Stimulated activated CD8-positive, alpha-beta memory T cell treated with anti-CD3 and anti-CD28 coated beads, Interleukin-15, amount 100 ng/mL, for 48 hours (primary cell): ENCODE data around the gene RPL13A.
A peak's percentile ranks its signal among the peaks of the same experiment; 100 is the strongest.

Experiments
- DNase-seq, 2 donors: peaks; one replicate each; pipeline ENCODE4 v3.0.0-alpha.2; 2020; ENCODE audit warnings: low read depth in 2 of 2

RPL13A gene

DNA sequence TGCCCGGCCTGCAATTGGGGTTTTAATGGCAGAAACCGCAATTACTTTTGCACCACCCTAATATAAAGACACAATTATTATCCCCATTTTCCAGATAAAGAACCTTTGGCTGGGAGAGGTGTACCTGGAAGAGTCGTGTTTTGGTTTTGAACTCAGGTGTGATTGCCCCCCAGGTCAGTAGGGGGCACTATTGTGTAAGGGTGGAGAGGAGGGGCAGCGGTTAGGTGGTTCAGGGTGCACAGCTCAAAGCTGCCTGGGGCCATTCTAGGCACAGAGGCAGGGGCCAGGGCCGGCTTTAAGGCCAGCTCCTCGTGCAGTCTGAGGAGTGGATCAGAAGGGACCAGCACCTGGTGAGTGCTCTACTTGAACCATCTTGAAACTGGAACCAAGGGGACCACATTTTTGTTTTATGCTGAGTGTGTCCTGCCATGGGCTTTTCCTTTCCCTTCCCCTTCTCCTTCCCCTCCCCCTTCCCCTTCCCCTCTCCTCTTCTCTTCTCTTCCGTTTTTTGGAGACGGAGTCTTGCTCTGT lies 19.2 kb downstream of the RPL13A start:
- no peak for DNase-seq

DNA sequence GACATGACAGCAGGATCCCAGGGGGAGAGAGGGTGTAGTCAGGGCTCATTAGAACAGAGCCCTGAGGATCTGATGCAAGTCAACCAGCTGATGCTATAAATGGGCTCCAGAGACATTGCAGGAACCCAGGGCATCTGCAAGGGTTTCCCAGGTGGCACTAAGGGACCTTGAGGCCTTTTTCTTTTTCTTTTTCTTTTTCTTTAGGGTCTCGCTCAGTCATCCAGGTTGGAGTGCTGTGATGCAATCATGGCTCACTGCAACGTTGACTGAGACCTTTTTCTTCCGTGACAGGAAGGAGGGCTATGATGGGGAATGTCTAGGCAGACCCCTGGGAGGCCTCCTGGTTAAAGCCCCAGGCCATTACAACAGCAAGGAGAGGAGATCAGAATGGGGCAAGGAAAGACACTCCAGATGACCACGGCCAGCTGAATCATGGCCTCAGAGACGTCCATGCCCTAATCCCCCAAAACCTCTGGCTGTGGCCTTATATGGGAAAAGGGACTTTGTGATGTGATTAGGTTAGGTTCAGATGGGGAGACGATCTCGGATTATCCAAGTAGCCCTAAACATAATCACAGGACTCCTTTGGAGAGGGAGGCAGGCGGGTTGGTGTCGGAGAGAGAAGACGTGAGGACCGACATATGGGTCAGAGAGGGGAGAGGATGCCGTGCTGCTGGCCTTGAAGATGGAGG lies 20.5 kb downstream of the RPL13A start:
- DNase-seq = no peak

DNA sequence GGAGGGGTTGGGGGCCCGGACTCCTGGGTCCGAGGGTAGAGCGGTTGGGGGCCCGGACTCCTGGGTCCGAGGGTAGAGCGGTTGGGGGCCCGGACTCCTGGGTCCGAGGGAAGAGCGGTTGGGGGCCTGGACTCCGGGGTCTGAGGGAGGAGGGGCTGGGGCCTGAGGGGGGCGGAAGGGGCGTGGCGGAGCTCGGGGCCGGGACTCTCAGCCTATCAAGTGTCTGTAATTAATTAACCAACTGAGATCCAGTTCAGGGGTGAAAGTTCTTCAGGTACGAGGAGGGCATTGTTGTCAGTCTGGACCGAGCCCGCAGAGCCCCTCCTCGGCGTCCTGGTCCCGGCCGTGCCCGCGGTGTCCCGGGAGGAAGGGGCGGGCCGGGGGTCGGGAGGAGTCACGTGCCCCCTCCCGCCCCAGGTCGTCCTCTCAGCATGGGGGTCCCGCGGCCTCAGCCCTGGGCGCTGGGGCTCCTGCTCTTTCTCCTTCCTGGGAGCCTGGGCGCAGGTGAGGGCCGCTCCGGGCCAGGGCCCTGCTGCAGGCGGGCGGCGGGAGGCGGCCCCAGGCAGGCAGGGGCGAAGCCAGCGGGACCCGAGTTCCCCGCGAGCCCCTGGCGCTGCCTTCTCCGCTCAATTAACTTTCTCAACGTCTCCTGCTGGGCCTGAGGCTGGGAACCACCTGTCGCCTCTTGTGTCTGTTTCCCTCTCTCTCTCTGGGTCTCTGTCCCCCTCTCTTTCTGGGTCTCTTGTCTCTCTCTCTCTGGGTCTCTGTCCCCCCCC lies 25.8 kb downstream of the RPL13A start:
- DNase-seq = no peak

DNA sequence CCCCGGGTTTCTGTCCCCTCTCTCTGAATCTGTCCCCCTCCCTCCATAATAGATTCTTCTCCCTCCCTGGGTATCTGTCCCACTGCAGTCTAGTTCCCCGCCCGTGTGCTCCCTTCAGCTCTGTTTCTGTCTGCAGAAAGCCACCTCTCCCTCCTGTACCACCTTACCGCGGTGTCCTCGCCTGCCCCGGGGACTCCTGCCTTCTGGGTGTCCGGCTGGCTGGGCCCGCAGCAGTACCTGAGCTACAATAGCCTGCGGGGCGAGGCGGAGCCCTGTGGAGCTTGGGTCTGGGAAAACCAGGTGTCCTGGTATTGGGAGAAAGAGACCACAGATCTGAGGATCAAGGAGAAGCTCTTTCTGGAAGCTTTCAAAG lies 26.3 kb downstream of the RPL13A start:
- DNase-seq = no peak

DNA sequence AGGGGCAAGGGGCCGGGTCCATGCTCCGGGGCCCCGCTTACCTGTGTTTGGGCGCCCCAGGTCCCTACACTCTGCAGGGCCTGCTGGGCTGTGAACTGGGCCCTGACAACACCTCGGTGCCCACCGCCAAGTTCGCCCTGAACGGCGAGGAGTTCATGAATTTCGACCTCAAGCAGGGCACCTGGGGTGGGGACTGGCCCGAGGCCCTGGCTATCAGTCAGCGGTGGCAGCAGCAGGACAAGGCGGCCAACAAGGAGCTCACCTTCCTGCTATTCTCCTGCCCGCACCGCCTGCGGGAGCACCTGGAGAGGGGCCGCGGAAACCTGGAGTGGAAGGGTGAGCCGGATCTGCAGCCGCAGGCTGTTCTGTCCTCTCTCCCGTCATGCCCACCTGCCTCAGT lies 26.7 kb downstream of the RPL13A start:
- DNase-seq = no peak

DNA sequence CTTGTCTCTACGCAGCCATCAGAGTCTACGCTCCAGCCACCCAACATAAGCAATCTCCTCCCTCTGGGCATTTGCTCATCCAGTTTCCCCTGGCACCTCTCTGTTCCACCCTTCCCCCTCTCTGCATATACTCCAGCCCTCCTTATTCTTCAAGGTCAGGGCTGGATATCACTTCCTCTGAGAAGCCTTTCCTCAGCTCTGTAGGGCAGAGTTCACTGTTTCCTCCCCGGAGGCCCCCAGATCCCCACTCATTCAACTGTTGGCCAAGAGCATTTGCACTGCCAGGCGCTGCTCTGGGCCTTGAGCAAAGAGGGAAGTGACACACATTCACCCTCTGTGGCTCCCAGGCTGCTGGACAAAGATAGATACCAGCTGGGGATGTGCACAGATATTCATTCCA lies 28.4 kb downstream of the RPL13A start:
- DNase-seq = no peak

DNA sequence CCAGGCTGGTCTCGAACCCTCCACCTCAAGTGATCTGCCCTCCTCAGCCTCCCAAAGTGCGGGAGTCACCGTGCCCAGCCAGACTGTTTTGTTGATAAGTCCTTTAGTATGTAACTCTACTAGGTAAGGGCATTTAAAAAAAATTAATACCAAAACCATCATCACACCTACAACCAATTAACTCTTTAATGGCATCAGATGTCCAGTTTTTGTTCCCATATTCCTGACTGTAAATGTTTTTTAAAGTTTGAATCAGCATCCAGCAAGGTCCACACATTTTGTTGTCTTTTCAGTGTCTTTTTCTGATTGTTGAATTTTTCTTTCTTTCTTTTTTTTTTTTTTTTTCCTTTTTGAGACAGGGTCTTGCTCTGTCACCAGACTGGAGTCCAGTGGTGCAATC lies 30.6 kb downstream of the RPL13A start:
- no peak for DNase-seq

DNA sequence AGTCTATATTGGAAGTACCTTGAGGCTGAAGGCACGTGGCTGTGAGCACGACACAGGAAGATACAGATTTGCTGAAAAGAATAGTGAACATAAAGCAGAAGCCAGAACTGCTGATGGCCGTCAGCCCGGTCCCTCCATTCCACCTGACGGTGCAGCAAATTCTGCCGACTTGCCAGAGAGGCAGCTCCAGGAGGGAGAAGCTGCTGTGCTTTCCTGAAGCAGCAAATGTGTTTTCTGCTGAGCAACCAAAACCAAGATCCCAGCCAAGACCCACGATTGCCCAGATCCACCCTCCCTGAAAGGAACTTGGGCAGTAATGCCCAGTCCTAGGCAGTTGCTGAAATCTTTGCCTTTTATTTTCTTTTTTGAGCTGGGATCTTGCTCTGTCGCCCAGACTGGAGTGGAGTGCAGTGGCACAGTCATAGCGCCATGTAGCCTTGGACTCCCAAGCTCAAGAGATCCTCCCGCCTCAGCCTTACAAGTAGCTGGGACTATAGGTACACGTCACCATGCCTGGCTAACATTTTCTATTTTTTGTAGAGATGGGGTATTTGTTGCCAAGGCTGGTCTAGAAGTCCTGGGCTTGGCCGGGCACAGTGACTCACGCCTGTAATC lies 33.4 kb downstream of the RPL13A start:
- DNase-seq = no peak

DNA sequence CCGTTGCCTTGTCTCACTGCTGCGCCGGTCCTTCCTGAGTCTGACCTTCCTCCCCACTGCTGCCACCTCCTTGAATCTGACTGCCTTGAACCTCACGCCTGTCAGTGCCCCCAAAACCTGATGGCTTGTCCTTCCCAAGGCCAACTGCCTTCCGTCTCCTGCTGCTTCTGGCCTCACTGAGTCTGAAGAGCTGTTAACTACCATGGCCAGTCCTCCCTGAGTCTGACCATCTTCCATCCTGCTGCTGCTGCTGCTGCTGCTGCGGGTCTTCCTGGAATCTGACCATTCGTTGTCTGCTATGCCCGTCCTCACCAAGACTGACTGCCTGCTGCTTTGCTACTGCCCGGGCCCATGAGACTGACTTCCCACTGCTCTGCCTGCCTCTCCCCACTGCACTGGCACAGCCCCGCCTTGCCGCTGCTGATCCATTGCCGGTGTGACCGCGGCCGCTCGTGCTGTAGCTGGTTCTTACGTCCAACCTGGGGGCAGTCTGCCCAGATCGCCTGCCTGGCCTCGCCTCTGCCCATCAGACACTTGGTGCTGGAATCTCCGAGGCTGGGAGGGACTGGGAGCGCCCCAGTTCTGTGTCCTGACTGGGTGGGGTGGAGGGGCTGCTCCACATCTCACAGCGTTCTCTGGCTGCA lies 37.5 kb downstream of the RPL13A start:
- DNase-seq = no peak

DNA sequence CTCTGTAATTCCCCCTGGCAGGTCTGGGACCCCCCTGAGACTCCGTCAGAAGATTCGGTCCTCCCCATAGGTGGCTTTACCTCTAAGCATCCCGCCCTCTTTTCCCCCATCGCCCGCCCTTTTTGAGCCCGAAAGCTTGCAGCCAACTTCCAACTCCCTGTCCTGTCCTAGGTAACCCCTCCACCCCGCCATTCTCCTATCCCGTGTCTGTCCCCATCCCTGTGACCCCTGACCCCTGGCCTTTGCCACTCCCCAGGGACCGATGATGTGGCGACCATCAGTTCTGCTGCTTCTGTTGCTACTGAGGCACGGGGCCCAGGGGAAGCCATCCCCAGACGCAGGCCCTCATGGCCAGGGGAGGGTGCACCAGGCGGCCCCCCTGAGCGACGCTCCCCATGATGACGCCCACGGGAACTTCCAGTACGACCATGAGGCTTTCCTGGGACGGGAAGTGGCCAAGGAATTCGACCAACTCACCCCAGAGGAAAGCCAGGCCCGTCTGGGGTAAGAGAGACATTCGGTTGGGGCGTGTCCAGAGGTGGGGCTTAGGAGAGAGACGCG lies 40.9 kb downstream of the RPL13A start:
- no peak for DNase-seq

DNA sequence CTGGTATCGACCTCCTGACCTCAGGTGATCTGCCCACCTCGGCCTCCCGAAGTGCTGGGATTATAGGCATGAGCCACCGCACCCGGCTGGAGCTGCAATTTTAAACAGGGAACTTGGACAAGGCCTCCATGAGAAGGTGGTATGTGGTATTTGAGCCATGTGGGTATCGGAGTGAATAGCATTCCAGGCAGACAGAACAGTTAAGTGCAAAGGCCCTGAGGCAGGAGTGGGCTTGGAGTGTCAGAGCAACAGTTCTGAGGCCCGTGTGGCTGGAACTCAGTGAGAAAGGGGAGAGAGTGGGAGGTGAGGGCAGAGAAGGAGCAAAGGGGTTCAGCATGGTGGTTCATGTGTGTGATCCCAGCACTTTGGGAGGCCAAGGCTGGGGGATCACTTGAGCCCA lies 43.3 kb downstream of the RPL13A start:
- no peak for DNase-seq

DNA sequence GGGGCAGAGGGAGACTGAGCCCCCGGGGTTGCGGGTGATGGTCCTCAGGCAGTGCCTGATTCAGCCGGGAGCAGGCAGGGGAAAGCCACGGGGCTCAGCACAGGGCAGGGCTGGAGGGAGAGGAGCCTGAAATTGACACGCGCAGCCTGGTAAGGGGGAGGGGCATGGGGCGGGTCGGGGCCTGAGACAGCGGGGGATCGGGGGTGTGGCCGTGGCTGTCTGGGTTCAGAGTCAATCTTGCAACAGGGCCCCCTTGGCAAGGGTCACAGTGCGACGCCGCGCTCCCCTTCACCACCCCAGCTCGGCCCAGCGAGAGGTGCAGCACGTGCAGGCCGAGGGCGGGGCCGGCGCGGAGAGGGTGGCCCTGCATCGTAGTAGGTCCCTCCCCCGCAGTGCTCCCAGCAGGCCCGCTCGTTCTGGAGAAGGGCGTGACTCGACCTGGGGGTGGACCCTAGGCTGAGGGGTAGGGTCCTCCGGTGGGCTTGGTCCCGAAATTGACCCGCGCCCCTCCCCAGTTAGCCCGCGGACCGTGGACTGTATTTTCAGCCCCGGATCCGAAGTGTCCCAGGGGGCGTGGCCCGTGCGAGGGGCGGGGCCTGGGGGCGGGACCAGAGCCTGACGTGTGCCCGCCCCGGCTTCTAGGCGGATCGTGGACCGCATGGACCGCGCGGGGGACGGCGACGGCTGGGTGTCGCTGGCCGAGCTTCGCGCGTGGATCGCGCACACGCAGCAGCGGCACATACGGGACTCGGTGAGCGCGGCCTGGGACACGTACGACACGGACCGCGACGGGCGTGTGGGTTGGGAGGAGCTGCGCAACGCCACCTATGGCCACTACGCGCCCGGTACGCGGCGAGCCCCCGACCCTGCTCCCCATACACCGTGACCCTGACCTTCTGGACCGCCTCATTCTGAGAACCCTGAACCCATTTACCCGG lies 46.4 kb downstream of the RPL13A start:
- DNase-seq = peak; percentile 58 to 65

DNA sequence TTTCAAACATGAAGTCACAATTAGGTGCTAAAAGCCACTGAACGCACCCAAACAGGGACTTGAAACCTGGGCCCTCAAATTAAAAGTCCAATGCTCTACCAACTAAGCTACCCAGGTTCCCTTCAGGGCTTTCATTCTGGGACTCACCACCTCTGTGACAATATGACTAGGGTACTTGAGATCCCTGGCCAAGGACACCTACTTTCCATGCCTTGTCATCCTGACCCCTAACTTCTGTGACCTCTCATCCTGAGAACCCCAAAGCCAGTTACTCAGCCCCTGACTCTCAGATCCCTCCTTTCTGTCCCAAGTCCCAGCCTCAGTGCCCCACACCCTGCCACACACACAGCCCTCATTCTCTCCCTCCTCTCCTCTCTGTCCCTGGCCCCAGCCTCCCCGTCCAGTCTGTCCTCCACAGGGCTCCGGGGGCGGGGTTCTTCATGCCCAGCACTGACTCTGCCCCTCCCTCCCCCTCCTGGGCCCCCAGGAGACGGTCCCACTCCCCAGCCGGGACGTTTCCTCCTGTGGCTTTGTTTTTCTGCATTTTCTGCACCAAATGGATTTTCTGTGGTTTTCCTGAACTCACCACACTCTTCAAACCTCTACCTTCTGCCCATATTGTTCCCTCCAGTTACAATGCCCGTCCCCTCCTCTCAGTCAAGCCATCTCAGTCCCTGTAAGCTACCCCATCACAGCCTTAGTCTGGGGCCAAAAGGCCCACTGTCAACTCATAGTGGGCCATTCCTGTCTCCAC lies 47.4 kb downstream of the RPL13A start:
- no peak for DNase-seq

DNA sequence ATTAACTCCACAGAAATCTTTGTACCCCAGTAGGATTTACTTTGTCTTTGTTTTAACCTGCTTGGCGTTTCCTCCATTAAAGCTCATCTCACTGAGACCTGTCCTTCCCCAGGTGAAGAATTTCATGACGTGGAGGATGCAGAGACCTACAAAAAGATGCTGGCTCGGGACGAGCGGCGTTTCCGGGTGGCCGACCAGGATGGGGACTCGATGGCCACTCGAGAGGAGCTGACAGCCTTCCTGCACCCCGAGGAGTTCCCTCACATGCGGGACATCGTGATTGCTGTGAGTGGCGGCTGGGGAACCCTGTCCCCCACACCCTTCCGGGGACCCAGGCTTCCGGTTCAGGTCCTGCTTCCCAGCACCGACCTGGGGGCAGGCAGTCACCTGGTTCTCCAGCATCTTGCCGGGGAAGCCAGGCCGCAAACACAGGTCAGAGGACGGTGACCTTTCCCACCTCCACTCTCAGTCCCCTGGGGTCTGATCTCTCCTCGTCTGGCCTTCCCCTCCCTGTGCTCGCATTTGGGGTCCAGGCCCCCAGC lies 49.6 kb downstream of the RPL13A start:
- no peak for DNase-seq

DNA sequence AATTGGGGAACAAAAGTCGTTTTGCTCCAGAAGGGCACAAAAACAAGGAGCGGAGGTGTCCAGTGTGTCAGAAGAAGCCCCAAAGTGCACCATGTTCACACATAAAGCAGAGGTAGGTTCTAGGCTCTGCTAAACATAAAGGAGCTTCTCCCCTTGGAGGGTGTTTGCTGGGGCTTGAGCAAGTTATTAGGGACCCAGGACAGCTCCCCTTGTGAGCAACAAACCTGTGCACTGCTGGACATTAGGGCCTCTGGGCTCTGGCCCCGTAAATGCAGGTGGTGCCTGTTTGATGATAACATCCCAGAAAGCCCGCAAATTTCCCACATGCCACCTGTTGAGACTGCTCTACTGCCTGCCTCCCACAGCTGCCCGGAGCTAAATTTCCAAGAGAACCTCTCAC lies 51.2 kb downstream of the RPL13A start:
- DNase-seq = no peak

DNA sequence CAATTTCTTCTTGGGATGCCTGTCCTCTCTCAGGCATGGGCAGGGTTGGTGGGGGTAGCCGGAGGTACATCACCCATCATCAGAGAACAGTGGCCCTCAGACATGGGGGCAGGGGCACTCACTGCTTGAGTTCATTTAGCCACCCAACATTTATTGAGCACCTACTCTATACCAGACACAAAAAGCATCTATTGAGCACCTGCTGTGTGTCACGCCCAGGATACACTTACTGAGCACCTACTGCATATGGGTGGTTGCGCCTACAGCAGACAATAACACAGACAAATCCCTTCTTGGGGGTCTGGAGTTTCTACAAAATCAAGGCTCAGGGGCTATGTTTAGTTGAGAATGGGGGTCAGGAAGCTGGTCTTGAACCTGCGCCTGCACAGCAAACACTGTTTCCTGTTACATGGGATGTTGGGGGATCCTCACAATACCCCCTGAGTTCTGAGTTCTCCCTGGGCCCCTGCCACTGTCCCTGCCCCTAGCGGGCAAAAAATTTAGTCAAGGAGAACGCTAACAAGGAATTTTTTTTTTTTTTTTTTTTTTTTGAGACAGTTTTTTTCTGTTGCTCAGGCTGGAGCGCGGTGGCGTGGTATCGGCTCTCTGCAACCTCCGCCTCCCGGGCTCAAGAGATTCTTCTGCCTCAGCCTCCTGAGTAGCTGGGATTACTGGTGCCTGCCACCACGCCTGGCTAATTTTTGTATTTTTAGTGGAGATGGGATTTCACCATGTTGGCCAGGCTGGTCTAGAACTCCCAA lies 52.0 kb downstream of the RPL13A start:
- no peak for DNase-seq
